ENCODE data around the gene NPM1. TPM values are rescaled to one million over a fixed set of nuclear protein-coding genes. Genes with fewer than 3 reads are reported as not detected.

Gene NPM1
- total RNA-seq, 1 experiment from 2014 or later, result 2,693 TPM

- H3K4me1 ChIP-seq (ENCODE audit: control insufficient read depth in 1 of 2, insufficient read depth in 2 of 2, low read length in 2 of 2), result peaks cover 9 to 38% of the 10 kb centered on the region in 2 experiments
- intact Hi-C loops (cut with micrococcal nuclease), result no loop called here
- no peaks in the 10 kb centered on the region for H3K9me2 ChIP-seq (ENCODE audit: insufficient read depth)
- POLR2A ChIA-PET, result interaction anchor here (1.3 kb wide), 1 partner anchor 27 kb away, joined by 3 read pairs; no protein-coding TSS in a partner anchor
- 0 out of 2 replicates have a peak, but pooled peaks cover under 1% of the 10 kb centered on the region for H3K79me2 ChIP-seq (ENCODE audit: insufficient read depth, low read length)
- CTCF ChIA-PET, result no interaction called here
- H3K27ac ChIP-seq (ENCODE audit: low read depth, low read length), result no peak overlapping the region
- TF ChIP-seq POLR2A (IDR thresholded peaks at IDR 0.05; ENCODE audit: borderline replicate concordance, extremely low read depth, insufficient read depth, insufficient read length) (no peak), ZFX (IDR thresholded peaks at IDR 0.05) (no peak)
- H4K20me1 ChIP-seq (ENCODE audit: insufficient read depth), result peaks cover 13% of the 10 kb centered on the region; the same call in 1 of the 2 replicates
- ATAC-seq (no peak), DNase-seq (ENCODE audit: low read depth, low spot score) (no peak)
- no peaks in the 10 kb centered on the region for H3K9me3 ChIP-seq (ENCODE audit: control insufficient read depth in 1 of 2, insufficient read depth in 1 of 2, low read depth in 1 of 2, low read length in 2 of 2)
- H2AFZ ChIP-seq (ENCODE audit: low read depth, low read length, poor library complexity, severe bottlenecking), result no peak overlapping the region
- BruUV-seq (replicated peaks), result no TSS peak
- no peaks in the 10 kb centered on the region for H3K27me3 ChIP-seq (ENCODE audit: insufficient read depth, low read length)
- H3K9ac ChIP-seq (ENCODE audit: low read length), result no peak overlapping the region
- H3K4me2 ChIP-seq (ENCODE audit: low read length), result no peak overlapping the region
- H3K36me3 ChIP-seq (ENCODE audit: control insufficient read depth in 1 of 2, insufficient read depth in 2 of 2, low read length in 2 of 2), result no peaks in the 10 kb centered on the region
- RAD21 ChIA-PET (ENCODE audit: low non-redundant PET in 1 of 2, low total read pairs in 2 of 2, uncharacterized antibody in 2 of 2, unreplicated experiment in 2 of 2), result no interaction called here
- no peak overlapping the region for H3K4me3 ChIP-seq (replicated peaks in 1 of 2; ENCODE audit: low read depth in 1 of 2, low read length in 2 of 2)
Observed at GRCh38 chr5:171421331-171422262, 33.9 kb downstream of the NPM1 start.

- TF ChIP-seq MAX (IDR thresholded peaks at IDR 0.05) (no peak), YY1 (IDR thresholded peaks at IDR 0.05; ENCODE audit: extremely low read depth, insufficient replicate concordance, low read depth, low read length) (no peak), ATF3 (IDR thresholded peaks at IDR 0.05) (no peak), ZFX (IDR thresholded peaks at IDR 0.05) (no peak), JUND (IDR thresholded peaks at IDR 0.05) (no peak), CEBPB (IDR thresholded peaks at IDR 0.05; ENCODE audit: low read depth) (no peak), EGR1 (IDR thresholded peaks at IDR 0.05; ENCODE audit: low read depth) (no peak), SP1 (IDR thresholded peaks at IDR 0.05; ENCODE audit: low read depth) (no peak), EZH2 (IDR thresholded peaks at IDR 0.05) (no peak), ZNF274 (IDR thresholded peaks at IDR 0.05; ENCODE audit: low read depth, low read length) (no peak), SIN3A (IDR thresholded peaks at IDR 0.05; ENCODE audit: low read depth) (no peak), EZH2phosphoT487 (IDR thresholded peaks at IDR 0.05; ENCODE audit: borderline replicate concordance) (no peak), RAD21 (IDR thresholded peaks at IDR 0.05; ENCODE audit: low read depth) (no peak), CBX3 (IDR thresholded peaks at IDR 0.05; ENCODE audit: low read depth) (no peak)
- Histone ChIP-seq H4K20me1 (ENCODE audit: insufficient read depth) (peaks cover 8% of the 10 kb centered on the region; the same call in 1 of the 2 replicates), H2AFZ (ENCODE audit: low read depth, low read length, poor library complexity, severe bottlenecking) (no peak overlapping the region), H3K9me2 (ENCODE audit: insufficient read depth) (no peaks in the 10 kb centered on the region), H3K4me3 (replicated peaks in 1 of 2; ENCODE audit: low read depth in 1 of 2, low read length in 2 of 2) (no peak overlapping the region), H3K9ac (ENCODE audit: low read length) (no peak overlapping the region), H3K27ac (ENCODE audit: low read depth, low read length) (no peak overlapping the region), H3K4me2 (ENCODE audit: low read length) (no peak overlapping the region), H3K36me3 (ENCODE audit: control insufficient read depth in 1 of 2, insufficient read depth in 2 of 2, low read length in 2 of 2) (no peaks in the 10 kb centered on the region), H3K27me3 (ENCODE audit: insufficient read depth, low read length) (no peaks in the 10 kb centered on the region), H3K79me2 (ENCODE audit: insufficient read depth, low read length) (no peaks in the 10 kb centered on the region), H3K4me1 (ENCODE audit: control insufficient read depth in 1 of 2, insufficient read depth in 2 of 2, low read length in 2 of 2) (peaks cover 9 to 31% of the 10 kb centered on the region in 2 experiments), H3K9me3 (ENCODE audit: control insufficient read depth in 1 of 2, insufficient read depth in 1 of 2, low read depth in 1 of 2, low read length in 2 of 2) (no peaks in the 10 kb centered on the region)
- intact Hi-C loops (cut with micrococcal nuclease), result no loop called here
- RAD21 ChIA-PET (ENCODE audit: low non-redundant PET in 1 of 2, low total read pairs in 2 of 2, uncharacterized antibody in 2 of 2, unreplicated experiment in 2 of 2), result no interaction called here
- POLR2A ChIA-PET, result no interaction called here
- CTCF ChIA-PET, result no interaction called here
- no TSS peak for BruUV-seq (replicated peaks)
- ATAC-seq (no peak), DNase-seq (ENCODE audit: low read depth, low spot score) (no peak)
Observed at GRCh38 chr5:171422495-171422894, 34.8 kb downstream of the NPM1 start.
